GM12875 (cell line): ENCODE measurements around the gene ZNF775.

Experiments used
- H3K4me3 ChIP-seq: one replicate; pipeline ENCODE4 v1.5.1; 2011; ENCODE audit warnings: low read depth, low read length, control low read depth
- CTCF ChIP-seq: IDR thresholded peaks from 2 replicates; pipeline ENCODE4 v1.5.1; 2011; ENCODE audit warnings: low read depth, mild to moderate bottlenecking, control low read depth, inconsistent platforms, low read length, moderate library complexity, borderline replicate concordance; ENCODE audit not compliant: insufficient read depth

ZNF775 gene

GRCh38 chr7:150430465-150431085 lies 51.4 kb downstream of the ZNF775 start:
- H3K4me3 ChIP-seq: no peak overlapping the region
- no peak for TF ChIP-seq CTCF

- H3K4me3 ChIP-seq: no peak overlapping the region
- TF ChIP-seq CTCF: no peak
Observed at GRCh38 chr7:150431839-150432658, 52.9 kb downstream of the ZNF775 start.

- no peak for TF ChIP-seq CTCF
- peak overlapping the region; percentile 71 for H3K4me3 ChIP-seq
Observed at GRCh38 chr7:150432915-150433892, 54.1 kb downstream of the ZNF775 start.

- no peak for TF ChIP-seq CTCF
- H3K4me3 ChIP-seq: peak overlapping the region; percentile 71
Observed at GRCh38 chr7:150434240-150434639, 55.1 kb downstream of the ZNF775 start.

GRCh38 chr7:150435047-150435389 lies 55.9 kb downstream of the ZNF775 start:
- no peak for TF ChIP-seq CTCF
- peak overlapping the region; percentile 71 for H3K4me3 ChIP-seq

- H3K4me3 ChIP-seq: peak overlapping the region; percentile 38
- TF ChIP-seq CTCF: no peak
Observed at GRCh38 chr7:150435390-150436073, 56.4 kb downstream of the ZNF775 start.
